ENCODE measurements around the gene MARCHF10. TPM values are rescaled to one million over a fixed set of nuclear protein-coding genes. Genes with fewer than 3 reads are reported as not detected.
"Not testable (repeated sequence)": the region's sequence is repeated elsewhere in the genome, so short reads cannot be mapped to it uniquely, and the experiment has no call there.

MARCHF10 gene
- total RNA-seq, 1 donor from 2014 or later: 5.1 TPM

- DNase-seq (no peak), ATAC-seq (no peak)
- Histone ChIP-seq H3K27ac (no peak overlapping the region), H3K27me3 (ENCODE audit: low read depth) (no peaks in the 10 kb centered on the region), H3K9me3 (no peaks in the 10 kb centered on the region), H3K4me1 (no peaks in the 10 kb centered on the region), H3K4me3 (no peak overlapping the region), H3K36me3 (no peaks in the 10 kb centered on the region)
- intact Hi-C loops (cut with DNase I): no loop called here
- TF ChIP-seq, protein P1, sequence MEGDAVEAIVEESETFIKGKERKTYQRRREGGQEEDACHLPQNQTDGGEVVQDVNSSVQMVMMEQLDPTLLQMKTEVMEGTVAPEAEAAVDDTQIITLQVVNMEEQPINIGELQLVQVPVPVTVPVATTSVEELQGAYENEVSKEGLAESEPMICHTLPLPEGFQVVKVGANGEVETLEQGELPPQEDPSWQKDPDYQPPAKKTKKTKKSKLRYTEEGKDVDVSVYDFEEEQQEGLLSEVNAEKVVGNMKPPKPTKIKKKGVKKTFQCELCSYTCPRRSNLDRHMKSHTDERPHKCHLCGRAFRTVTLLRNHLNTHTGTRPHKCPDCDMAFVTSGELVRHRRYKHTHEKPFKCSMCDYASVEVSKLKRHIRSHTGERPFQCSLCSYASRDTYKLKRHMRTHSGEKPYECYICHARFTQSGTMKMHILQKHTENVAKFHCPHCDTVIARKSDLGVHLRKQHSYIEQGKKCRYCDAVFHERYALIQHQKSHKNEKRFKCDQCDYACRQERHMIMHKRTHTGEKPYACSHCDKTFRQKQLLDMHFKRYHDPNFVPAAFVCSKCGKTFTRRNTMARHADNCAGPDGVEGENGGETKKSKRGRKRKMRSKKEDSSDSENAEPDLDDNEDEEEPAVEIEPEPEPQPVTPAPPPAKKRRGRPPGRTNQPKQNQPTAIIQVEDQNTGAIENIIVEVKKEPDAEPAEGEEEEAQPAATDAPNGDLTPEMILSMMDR (IDR thresholded peaks at IDR 0.05): no peak
Observed at GRCh38 chr17:62832405-62832804, 24.3 kb upstream of the MARCHF10 start.

DNA sequence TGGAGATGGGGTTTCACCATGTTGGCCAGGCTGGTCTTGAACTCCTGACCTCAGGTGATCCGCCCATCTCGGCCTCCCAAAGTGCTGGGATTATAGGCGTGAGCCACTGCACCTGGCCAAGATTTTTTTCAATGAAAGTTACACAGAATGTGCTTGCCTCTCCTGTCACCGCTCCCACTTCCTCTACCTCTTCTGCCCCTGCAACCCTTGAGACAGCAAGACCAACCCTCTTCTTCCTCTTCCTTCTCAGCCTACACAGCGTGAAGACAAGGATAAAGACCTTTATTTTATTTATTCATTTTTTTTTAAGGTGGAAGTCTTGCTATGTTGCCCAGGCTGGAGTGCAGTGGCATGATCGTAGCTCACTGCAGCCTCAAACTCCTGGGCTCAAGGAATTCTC is 23.0 kb upstream of the MARCHF10 start:
- intact Hi-C loops (cut with DNase I); H3K27ac ChIP-seq; H3K36me3 ChIP-seq; H3K4me1 ChIP-seq; H3K9me3 ChIP-seq; DNase-seq; H3K27me3 ChIP-seq (ENCODE audit: low read depth); H3K4me3 ChIP-seq: not testable (repeated sequence)
- peak; percentile 50 to 67 for ATAC-seq

DNA sequence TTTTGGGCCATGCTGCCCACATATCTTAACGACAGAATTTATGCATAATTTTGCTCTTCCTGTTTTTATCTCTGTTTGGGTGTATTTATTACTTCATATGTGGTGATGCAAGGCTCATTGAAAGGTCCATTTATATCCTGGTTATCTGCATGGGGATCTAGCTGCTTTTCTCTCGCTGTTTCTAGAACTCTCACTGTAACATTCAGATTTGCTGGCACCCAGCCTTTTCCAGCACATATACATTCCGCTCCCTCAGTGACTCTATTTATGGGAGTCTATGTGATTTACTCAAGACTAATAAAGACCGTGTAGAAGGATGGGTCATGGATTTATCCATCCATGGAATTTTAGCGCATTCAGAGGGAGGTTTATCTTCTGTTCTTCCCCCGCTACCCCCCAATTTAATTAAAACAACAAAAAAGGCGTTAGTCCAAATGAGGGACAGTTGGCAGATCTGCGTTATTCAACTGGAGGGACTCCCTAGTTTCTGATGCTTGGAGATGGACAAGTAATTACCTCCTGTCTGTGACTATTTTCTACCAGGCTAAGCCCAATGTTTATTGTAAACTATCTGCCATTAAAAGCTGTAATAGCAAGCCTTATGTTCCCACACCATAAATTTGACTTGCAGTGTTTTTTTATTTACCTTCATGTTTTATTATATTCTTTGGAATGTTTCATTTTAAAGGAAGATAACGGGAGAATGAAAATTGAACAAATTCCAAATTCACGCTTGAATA is 19.8 kb upstream of the MARCHF10 start:
- intact Hi-C loops (cut with DNase I): no loop called here
- Histone ChIP-seq H3K27ac (no peak overlapping the region), H3K9me3 (no peaks in the 10 kb centered on the region), H3K4me1 (peaks cover 2% of the 10 kb centered on the region), H3K4me3 (no peak overlapping the region), H3K27me3 (ENCODE audit: low read depth) (no peaks in the 10 kb centered on the region), H3K36me3 (no peaks in the 10 kb centered on the region)
- no peak for ATAC-seq
- DNase-seq: no peak
- TF ChIP-seq, protein P1 (IDR thresholded peaks at IDR 0.05): no peak

- Histone ChIP-seq H3K4me1 (peaks cover 3% of the 10 kb centered on the region), H3K27ac (no peak overlapping the region), H3K4me3 (no peak overlapping the region), H3K27me3 (ENCODE audit: low read depth) (no peaks in the 10 kb centered on the region), H3K9me3 (no peaks in the 10 kb centered on the region), H3K36me3 (no peaks in the 10 kb centered on the region)
- intact Hi-C loops (cut with DNase I): no loop called here
- ATAC-seq (no peak), DNase-seq (no peak)
- TF ChIP-seq, protein P1 (IDR thresholded peaks at IDR 0.05): no peak
Observed at GRCh38 chr17:62826956-62827355, 18.8 kb upstream of the MARCHF10 start.

DNA sequence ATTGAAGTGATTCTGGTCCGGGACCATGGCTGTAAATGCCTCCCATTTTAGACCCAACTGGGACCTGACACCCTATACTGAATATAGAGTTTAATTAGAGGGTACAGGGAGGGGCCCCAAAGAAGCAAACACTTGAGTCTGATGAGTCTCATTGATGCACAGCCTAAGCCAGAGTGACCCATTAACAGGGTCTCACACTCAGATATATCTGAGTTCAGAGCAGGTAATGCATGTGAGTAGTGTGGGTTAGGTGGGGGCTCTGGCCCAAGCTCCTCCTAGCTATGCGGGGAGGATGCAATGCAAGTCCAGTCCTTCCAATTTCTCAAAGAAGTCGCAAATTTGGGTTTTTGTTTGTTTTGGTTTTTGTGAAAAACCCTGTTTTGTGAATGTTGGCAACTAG is 17.1 kb upstream of the MARCHF10 start:
- H3K36me3 ChIP-seq: no peaks in the 10 kb centered on the region
- intact Hi-C loops (cut with DNase I): no loop called here
- DNase-seq (no peak), ATAC-seq (no peak)
- TF ChIP-seq, protein P1 (IDR thresholded peaks at IDR 0.05): no peak
- peaks cover 7% of the 10 kb centered on the region for H3K4me1 ChIP-seq
- no peak overlapping the region for H3K27ac ChIP-seq
- no peaks in the 10 kb centered on the region for H3K9me3 ChIP-seq
- H3K4me3 ChIP-seq: no peak overlapping the region
- no peaks in the 10 kb centered on the region for H3K27me3 ChIP-seq (ENCODE audit: low read depth)

- intact Hi-C loops (cut with DNase I): no loop called here
- H3K9me3 ChIP-seq: no peaks in the 10 kb centered on the region
- peaks cover 13% of the 10 kb centered on the region for H3K4me1 ChIP-seq
- ATAC-seq (no peak), DNase-seq (no peak)
- TF ChIP-seq, protein P1 (IDR thresholded peaks at IDR 0.05): no peak
- H3K4me3 ChIP-seq: no peak overlapping the region
- H3K36me3 ChIP-seq: no peaks in the 10 kb centered on the region
- no peaks in the 10 kb centered on the region for H3K27me3 ChIP-seq (ENCODE audit: low read depth)
- no peak overlapping the region for H3K27ac ChIP-seq
Observed at GRCh38 chr17:62824290-62825131, 16.4 kb upstream of the MARCHF10 start.
